ENCODE measurements around the gene NKAPD1. TPM values are rescaled to one million over a fixed set of nuclear protein-coding genes. Genes with fewer than 3 reads are reported as not detected.
"Not testable (repeated sequence)": the region's sequence is repeated elsewhere in the genome, so short reads cannot be mapped to it uniquely, and the experiment has no call there.

NKAPD1 gene
- total RNA-seq, 1 donor: 30.7 TPM

DNA sequence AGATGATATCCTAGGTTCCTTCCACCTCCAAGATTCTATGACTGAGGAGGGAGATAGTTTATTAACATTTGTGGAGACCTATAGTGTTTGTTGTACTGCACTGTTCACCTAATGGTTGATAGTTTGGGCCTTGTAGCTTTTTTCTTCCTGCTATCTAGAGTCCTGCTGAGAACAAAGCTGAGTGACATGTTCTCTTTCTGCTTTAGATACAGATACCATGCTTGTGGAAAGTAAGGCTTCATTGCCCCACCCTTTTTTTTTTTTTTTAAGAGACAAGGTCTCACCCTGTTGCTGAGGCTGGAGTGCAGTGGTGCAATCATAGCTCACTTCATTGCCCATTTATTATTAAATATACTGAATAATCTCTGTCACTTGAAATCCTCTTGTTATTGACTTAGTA lies 36.6 kb upstream of the NKAPD1 start:
- no peak for DNase-seq (ENCODE audit: low read depth)
- no peak overlapping the region for H3K4me3 ChIP-seq (ENCODE audit: low read depth, low read length)
- no peak for TF ChIP-seq CTCF (IDR thresholded peaks at IDR 0.05; ENCODE audit: insufficient read depth, low read depth, low read length)

- no peak overlapping the region for H3K4me3 ChIP-seq (ENCODE audit: low read depth, low read length)
- TF ChIP-seq CTCF (IDR thresholded peaks at IDR 0.05; ENCODE audit: insufficient read depth, low read depth, low read length): no peak
- peak; percentile 73 for DNase-seq (ENCODE audit: low read depth)
Observed at GRCh38 chr11:112042161-112042960, 31.7 kb upstream of the NKAPD1 start.

GRCh38 chr11:112042961-112043304 lies 31.2 kb upstream of the NKAPD1 start:
- H3K4me3 ChIP-seq (ENCODE audit: low read depth, low read length): no peak overlapping the region
- no peak for DNase-seq (ENCODE audit: low read depth)
- TF ChIP-seq CTCF (IDR thresholded peaks at IDR 0.05; ENCODE audit: insufficient read depth, low read depth, low read length): no peak

DNA sequence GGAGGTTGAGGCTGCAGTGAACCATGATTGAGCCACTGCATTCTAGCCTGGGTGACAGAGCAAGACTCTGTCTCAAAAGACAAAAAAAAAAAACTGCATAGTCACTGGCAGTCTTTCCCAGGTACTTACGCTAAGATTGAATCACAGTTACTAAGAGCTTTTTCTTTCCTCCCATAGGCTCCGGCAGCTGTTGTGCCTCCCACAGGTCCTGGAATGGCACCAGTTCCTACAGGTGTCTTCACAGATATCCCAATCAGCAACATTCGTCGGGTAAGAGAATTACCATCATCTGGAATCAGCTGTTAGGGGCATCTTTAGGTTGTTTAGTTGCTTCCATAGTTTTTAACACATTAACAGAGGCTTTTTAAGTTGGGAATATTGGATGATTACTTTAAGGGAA lies 29.1 kb upstream of the NKAPD1 start:
- no peak for TF ChIP-seq CTCF (IDR thresholded peaks at IDR 0.05; ENCODE audit: insufficient read depth, low read depth, low read length)
- no peak overlapping the region for H3K4me3 ChIP-seq (ENCODE audit: low read depth, low read length)
- no peak for DNase-seq (ENCODE audit: low read depth)

GRCh38 chr11:112046647-112047046 lies 27.5 kb upstream of the NKAPD1 start:
- DNase-seq (ENCODE audit: low read depth): not testable (repeated sequence)

DNA sequence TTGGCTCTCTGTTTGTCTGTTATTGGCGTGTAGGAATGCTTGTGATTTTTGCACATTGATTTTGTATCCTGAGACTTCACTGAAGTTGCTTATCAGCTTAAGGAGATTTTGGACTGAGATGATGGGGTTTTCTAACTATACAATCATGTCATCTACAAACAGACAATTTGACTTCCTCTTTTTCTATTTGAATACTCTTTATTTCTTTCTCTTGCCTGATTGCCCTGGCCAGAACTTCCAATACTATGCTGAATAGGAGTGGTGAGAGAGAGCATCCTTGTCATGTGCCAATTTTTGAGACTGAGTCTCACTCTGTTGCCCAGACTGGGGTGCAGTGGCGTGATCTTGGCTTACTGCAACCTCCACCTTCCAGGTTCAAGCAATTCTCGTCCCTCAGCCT lies 25.8 kb upstream of the NKAPD1 start:
- not testable (repeated sequence) for H3K4me3 ChIP-seq (ENCODE audit: low read depth, low read length); DNase-seq (ENCODE audit: low read depth)

More at GRCh38 chr11:112046647-112047046, 27.5 kb upstream of the NKAPD1 start:
- not testable (repeated sequence) for H3K4me3 ChIP-seq (ENCODE audit: low read depth, low read length)

GRCh38 chr11:112049777-112050176 lies 24.3 kb upstream of the NKAPD1 start:
- H3K4me3 ChIP-seq (ENCODE audit: low read depth, low read length): no peak overlapping the region
- DNase-seq (ENCODE audit: low read depth): no peak
- TF ChIP-seq CTCF (IDR thresholded peaks at IDR 0.05; ENCODE audit: insufficient read depth, low read depth, low read length): no peak

GRCh38 chr11:112050721-112051120 lies 23.4 kb upstream of the NKAPD1 start:
- H3K4me3 ChIP-seq (ENCODE audit: low read depth, low read length): no peak overlapping the region
- TF ChIP-seq CTCF (IDR thresholded peaks at IDR 0.05; ENCODE audit: insufficient read depth, low read depth, low read length): no peak
- DNase-seq (ENCODE audit: low read depth): no peak

Measured in fibroblast of villous mesenchyme (primary cell).